A549 (cell line): ENCODE measurements around the gene VDAC1.

Experiments
- EP300 ChIP-seq, 2 experiments: fragments of >200 bp; sonication (Bioruptor Twin); formaldehyde crosslinking; IDR thresholded peaks; 2 replicates in 1 of 2; 3 replicates in 1 of 2; pipeline ENCODE4 v1.6.1; 2016 to 2017
- FOSB ChIP-seq: fragments of 250-450 bp; sonication (Bioruptor Pico); IDR thresholded peaks from 2 replicates; pipeline ENCODE4 v1.5.0; 2020; ENCODE audit warnings: mild to moderate bottlenecking, moderate library complexity
- FOSL2 ChIP-seq, 2 experiments: fragments of 450-650 bp in 1 of 2; fragments of >200 bp in 1 of 2; sonication (Bioruptor Twin) in 1 of 2; formaldehyde crosslinking; IDR thresholded peaks; 2 replicates each; pipeline versions ENCODE4 v1.5.0 to v1.6.1; 2016 to 2020; ENCODE audit warnings: mild to moderate bottlenecking in 1 of 2, moderate library complexity in 1 of 2
- JUN ChIP-seq, 2 experiments: fragments of >200 bp; sonication (Bioruptor Twin); formaldehyde crosslinking; IDR thresholded peaks; 2 replicates in 1 of 2; 3 replicates in 1 of 2; pipeline ENCODE4 v1.6.1; 2016 to 2017
- KDM5A ChIP-seq: fragments of 200-600 bp; sonication (generic); IDR thresholded peaks from 2 replicates; pipeline ENCODE4 v1.6.1; 2016; ENCODE audit warnings: antibody characterized with exemption, mild to moderate bottlenecking
- MAFK ChIP-seq: fragments of 450-650 bp; IDR thresholded peaks from 2 replicates; pipeline ENCODE4 v1.6.1; 2014; ENCODE audit not compliant: partially characterized antibody
- POLR2A ChIP-seq: IDR thresholded peaks from 2 replicates; pipeline ENCODE4 v1.6.1; 2012; ENCODE audit warnings: mild to moderate bottlenecking, low read length
- POLR2AphosphoS2 ChIP-seq: conservative IDR thresholded peaks from 2 replicates; pipeline ENCODE4 v1.6.1; 2012; ENCODE audit warnings: low read length, improper control_type of control experiment, inconsistent platforms
- RCOR1 ChIP-seq: fragments of 150-350 bp; IDR thresholded peaks from 2 replicates; pipeline ENCODE4 v1.6.1; 2014; ENCODE audit warnings: antibody characterized with exemption, low read length, low read depth
- SREBF2 ChIP-seq: fragments of 450-650 bp; IDR thresholded peaks from 2 replicates; pipeline ENCODE4 v1.6.1; 2014; ENCODE audit warnings: mild to moderate bottlenecking, moderate library complexity
- TF ChIP-seq, protein P1 (sequence below): fragments of >200 bp; sonication (Bioruptor Twin); formaldehyde crosslinking; IDR thresholded peaks from 3 replicates; pipeline ENCODE4 v1.5.1; 2016
- TF ChIP-seq, protein P2 (sequence below): fragments of 200-600 bp; sonication (generic); IDR thresholded peaks from 2 replicates; pipeline ENCODE4 v1.6.1; 2016; ENCODE audit warnings: antibody characterized with exemption, mild to moderate bottlenecking, moderate library complexity

DNA sequence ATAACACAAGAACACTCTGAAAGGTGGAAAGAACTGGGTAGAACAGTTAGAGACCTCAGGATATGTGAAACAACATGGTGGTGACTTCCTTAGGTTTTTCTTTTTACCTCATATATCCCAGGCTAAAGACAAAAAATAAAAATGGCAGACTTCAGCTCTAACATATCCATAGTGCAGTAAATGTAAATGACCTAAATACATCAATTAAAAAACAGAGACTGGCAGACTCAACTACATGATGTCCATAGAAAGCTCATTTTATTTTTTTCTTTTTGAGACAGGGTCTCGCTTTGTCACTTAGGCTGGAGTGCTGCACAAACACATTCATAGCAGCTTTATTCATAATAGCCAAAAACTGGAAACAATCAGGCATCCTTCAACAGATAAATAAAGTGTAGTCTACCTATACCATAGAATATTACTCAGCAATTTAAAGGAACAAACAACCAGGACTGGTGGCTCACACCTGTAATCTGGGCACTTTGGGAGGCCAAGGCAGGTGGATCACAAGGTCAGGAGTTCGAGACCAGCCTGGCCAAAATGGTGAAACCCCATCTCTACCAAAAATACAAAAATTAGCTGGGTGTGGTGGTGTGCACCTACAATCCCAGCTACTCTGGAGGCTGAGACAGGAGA is 41.2 kb downstream of the VDAC1 start:
- TF ChIP-seq, protein P1, sequence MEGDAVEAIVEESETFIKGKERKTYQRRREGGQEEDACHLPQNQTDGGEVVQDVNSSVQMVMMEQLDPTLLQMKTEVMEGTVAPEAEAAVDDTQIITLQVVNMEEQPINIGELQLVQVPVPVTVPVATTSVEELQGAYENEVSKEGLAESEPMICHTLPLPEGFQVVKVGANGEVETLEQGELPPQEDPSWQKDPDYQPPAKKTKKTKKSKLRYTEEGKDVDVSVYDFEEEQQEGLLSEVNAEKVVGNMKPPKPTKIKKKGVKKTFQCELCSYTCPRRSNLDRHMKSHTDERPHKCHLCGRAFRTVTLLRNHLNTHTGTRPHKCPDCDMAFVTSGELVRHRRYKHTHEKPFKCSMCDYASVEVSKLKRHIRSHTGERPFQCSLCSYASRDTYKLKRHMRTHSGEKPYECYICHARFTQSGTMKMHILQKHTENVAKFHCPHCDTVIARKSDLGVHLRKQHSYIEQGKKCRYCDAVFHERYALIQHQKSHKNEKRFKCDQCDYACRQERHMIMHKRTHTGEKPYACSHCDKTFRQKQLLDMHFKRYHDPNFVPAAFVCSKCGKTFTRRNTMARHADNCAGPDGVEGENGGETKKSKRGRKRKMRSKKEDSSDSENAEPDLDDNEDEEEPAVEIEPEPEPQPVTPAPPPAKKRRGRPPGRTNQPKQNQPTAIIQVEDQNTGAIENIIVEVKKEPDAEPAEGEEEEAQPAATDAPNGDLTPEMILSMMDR, result no peak
- no peak for TF ChIP-seq MAFK
- TF ChIP-seq, protein P2, sequence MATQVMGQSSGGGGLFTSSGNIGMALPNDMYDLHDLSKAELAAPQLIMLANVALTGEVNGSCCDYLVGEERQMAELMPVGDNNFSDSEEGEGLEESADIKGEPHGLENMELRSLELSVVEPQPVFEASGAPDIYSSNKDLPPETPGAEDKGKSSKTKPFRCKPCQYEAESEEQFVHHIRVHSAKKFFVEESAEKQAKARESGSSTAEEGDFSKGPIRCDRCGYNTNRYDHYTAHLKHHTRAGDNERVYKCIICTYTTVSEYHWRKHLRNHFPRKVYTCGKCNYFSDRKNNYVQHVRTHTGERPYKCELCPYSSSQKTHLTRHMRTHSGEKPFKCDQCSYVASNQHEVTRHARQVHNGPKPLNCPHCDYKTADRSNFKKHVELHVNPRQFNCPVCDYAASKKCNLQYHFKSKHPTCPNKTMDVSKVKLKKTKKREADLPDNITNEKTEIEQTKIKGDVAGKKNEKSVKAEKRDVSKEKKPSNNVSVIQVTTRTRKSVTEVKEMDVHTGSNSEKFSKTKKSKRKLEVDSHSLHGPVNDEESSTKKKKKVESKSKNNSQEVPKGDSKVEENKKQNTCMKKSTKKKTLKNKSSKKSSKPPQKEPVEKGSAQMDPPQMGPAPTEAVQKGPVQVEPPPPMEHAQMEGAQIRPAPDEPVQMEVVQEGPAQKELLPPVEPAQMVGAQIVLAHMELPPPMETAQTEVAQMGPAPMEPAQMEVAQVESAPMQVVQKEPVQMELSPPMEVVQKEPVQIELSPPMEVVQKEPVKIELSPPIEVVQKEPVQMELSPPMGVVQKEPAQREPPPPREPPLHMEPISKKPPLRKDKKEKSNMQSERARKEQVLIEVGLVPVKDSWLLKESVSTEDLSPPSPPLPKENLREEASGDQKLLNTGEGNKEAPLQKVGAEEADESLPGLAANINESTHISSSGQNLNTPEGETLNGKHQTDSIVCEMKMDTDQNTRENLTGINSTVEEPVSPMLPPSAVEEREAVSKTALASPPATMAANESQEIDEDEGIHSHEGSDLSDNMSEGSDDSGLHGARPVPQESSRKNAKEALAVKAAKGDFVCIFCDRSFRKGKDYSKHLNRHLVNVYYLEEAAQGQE, result no peak
- no peak for TF ChIP-seq FOSB (CRISPR knock-in tag)
- no peak for TF ChIP-seq POLR2A
- no peak for TF ChIP-seq EP300 (IDR thresholded peaks at IDR 0.05)
- TF ChIP-seq SREBF2, result no peak
- no peak for TF ChIP-seq JUN (IDR thresholded peaks at IDR 0.05)
- no peak for TF ChIP-seq POLR2AphosphoS2
- no peak for TF ChIP-seq KDM5A
- no peak for TF ChIP-seq FOSL2 (IDR thresholded peaks at IDR 0.05)
- TF ChIP-seq FOSL2 (CRISPR knock-in tag; IDR thresholded peaks at IDR 0.05), result no peak
- no peak for TF ChIP-seq RCOR1
